PC-9 (cell line): ENCODE results near the gene CLPTM1L.

Experiments
- EZH2 ChIP-seq: fragments of 200-600 bp; sonication (generic); IDR thresholded peaks from 2 replicates; pipeline ENCODE4 v1.8.0; 2017; ENCODE audit warnings: antibody characterized with exemption, low read depth
- TF ChIP-seq, protein P1 (sequence below): fragments of 200-600 bp; sonication (generic); conservative IDR thresholded peaks from 2 replicates; pipeline ENCODE4 v1.6.1; 2017; ENCODE audit warnings: mixed run types, antibody characterized with exemption, mild to moderate bottlenecking, moderate library complexity

- TF ChIP-seq, protein P1, sequence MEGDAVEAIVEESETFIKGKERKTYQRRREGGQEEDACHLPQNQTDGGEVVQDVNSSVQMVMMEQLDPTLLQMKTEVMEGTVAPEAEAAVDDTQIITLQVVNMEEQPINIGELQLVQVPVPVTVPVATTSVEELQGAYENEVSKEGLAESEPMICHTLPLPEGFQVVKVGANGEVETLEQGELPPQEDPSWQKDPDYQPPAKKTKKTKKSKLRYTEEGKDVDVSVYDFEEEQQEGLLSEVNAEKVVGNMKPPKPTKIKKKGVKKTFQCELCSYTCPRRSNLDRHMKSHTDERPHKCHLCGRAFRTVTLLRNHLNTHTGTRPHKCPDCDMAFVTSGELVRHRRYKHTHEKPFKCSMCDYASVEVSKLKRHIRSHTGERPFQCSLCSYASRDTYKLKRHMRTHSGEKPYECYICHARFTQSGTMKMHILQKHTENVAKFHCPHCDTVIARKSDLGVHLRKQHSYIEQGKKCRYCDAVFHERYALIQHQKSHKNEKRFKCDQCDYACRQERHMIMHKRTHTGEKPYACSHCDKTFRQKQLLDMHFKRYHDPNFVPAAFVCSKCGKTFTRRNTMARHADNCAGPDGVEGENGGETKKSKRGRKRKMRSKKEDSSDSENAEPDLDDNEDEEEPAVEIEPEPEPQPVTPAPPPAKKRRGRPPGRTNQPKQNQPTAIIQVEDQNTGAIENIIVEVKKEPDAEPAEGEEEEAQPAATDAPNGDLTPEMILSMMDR: no peak
- no peak for TF ChIP-seq EZH2
Observed at GRCh38 chr5:1333986-1334385, 10.9 kb downstream of the CLPTM1L start.
